A549 (cell line): ENCODE measurements around the gene CCDC157.

Experiments used
- MAZ ChIP-seq: fragments of 150-350 bp; IDR thresholded peaks from 2 replicates; pipeline ENCODE4 v1.6.1; 2014; ENCODE audit warnings: antibody characterized with exemption, low read depth, low read length, borderline replicate concordance
- TF ChIP-seq, protein P1 (sequence below): fragments of >200 bp; sonication (Bioruptor Twin); formaldehyde crosslinking; IDR thresholded peaks from 3 replicates; pipeline ENCODE4 v1.5.1; 2016

DNA sequence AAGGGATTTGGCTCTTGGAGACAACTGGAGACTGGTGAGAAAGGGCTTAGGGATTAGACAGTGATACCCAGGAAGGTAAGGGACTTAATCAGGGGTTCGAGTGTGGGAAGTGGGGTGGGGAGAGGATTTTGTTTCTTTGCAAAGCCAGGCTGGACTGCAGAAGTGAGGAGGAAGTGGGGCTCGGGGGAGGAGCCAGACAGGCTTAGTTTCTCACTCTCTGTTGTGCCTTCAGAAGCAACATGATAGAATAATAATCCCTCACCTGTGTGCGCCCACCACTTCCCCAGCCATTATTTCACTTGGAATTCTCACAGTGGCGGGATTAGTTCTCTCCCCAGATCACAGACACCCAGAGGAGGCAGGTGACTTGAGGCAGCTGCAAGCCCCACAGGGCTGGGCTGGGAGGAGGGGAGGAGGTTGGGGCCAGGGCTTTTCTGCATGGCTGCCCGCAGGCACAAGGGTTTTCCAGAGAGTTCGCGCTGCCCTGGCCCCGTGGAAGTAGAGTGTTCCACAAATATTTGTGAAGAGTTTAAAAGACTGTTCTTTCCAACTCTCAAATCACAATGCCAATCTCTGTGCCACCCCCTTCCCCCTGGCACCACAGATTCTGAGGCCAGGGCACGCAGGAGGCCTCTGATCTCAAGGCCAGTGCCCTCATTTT is 36.0 kb downstream of the CCDC157 start:
- TF ChIP-seq, protein P1, sequence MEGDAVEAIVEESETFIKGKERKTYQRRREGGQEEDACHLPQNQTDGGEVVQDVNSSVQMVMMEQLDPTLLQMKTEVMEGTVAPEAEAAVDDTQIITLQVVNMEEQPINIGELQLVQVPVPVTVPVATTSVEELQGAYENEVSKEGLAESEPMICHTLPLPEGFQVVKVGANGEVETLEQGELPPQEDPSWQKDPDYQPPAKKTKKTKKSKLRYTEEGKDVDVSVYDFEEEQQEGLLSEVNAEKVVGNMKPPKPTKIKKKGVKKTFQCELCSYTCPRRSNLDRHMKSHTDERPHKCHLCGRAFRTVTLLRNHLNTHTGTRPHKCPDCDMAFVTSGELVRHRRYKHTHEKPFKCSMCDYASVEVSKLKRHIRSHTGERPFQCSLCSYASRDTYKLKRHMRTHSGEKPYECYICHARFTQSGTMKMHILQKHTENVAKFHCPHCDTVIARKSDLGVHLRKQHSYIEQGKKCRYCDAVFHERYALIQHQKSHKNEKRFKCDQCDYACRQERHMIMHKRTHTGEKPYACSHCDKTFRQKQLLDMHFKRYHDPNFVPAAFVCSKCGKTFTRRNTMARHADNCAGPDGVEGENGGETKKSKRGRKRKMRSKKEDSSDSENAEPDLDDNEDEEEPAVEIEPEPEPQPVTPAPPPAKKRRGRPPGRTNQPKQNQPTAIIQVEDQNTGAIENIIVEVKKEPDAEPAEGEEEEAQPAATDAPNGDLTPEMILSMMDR, result no peak
- TF ChIP-seq MAZ, result no peak
